Mammary epithelial cell (primary cell): ENCODE data around the gene PLA2R1.

Source experiments
- EZH2 ChIP-seq: IDR thresholded peaks from 2 replicates; pipeline ENCODE4 v1.6.1; 2012; ENCODE audit warnings: low read length, inconsistent platforms, borderline replicate concordance
- TF ChIP-seq, protein P1 (sequence below), 2 donors: IDR thresholded peaks in 1 of 2; conservative IDR thresholded peaks in 1 of 2; 2 replicates each; pipeline ENCODE4 v1.5.1; 2011 to 2012; ENCODE audit warnings: inconsistent platforms in 2 of 2, low read length in 2 of 2, mild to moderate bottlenecking in 2 of 2, control low read depth in 1 of 2, low read depth in 1 of 2; ENCODE audit not compliant: insufficient read depth in 1 of 2; ENCODE audit errors: extremely low read depth in 1 of 2

DNA sequence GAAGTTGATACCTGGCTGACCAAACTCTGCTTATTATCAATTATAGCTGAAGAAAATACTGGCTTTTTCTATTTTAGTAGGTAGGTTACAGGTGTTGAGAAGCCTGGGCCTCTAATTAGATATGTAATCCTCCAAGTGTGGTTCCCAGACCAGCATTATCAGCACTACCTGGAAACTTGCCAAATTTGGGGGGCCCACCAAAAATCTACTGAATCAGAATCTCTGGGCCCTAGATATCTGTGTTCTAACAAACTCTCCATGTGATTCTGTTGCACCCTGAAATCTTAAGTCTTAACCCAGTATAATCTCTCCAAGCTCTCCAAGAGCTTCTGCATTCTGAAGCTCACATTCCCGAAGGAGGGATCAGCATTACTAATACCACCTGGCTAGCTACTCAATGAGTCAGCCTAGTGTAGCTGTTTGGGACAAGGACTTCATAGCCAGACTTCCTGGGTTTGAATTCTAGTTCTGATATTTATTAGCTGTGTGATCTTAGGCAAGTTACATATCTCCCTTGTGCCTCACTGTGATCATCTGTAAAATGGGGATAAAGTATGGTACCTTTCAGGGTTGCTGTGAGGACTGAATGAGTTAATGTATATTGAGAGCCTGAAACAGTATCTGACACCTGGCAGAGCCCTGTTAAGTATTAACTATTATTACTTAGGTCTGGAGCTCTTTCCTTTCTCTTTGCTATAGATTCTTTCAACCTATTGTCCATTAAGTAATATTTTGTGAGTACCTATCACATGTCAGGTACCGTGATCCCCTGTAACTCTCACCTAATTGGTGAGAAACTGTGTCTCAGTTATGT, 170.3 kb downstream of the PLA2R1 start:
- TF ChIP-seq, protein P1, sequence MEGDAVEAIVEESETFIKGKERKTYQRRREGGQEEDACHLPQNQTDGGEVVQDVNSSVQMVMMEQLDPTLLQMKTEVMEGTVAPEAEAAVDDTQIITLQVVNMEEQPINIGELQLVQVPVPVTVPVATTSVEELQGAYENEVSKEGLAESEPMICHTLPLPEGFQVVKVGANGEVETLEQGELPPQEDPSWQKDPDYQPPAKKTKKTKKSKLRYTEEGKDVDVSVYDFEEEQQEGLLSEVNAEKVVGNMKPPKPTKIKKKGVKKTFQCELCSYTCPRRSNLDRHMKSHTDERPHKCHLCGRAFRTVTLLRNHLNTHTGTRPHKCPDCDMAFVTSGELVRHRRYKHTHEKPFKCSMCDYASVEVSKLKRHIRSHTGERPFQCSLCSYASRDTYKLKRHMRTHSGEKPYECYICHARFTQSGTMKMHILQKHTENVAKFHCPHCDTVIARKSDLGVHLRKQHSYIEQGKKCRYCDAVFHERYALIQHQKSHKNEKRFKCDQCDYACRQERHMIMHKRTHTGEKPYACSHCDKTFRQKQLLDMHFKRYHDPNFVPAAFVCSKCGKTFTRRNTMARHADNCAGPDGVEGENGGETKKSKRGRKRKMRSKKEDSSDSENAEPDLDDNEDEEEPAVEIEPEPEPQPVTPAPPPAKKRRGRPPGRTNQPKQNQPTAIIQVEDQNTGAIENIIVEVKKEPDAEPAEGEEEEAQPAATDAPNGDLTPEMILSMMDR (conservative IDR thresholded peaks at IDR 0.05 in 1 of 2, IDR thresholded peaks at IDR 0.05 in 1 of 2; ENCODE audit: extremely low read depth in 1 of 2, insufficient read depth in 1 of 2, low read depth in 1 of 2, low read length in 2 of 2) = no peak
- no peak for TF ChIP-seq EZH2
